Lower leg skin (tissue), 4 donors: ENCODE results near the gene PGAM5. TPM values are rescaled to one million over a fixed set of nuclear protein-coding genes. Genes with fewer than 3 reads are reported as not detected.
"Not testable (repeated sequence)": the region's sequence is repeated elsewhere in the genome, so short reads cannot be mapped to it uniquely, and the experiment has no call there.

Source experiments
- DNase-seq, 2 donors: peaks; one replicate each; pipeline ENCODE4 v3.0.0-alpha.2; 2019; ENCODE audit warnings: low spot score in 2 of 2
- H3K4me3 ChIP-seq: fragments of 200-600 bp; sonication (generic); 2 replicates; pipeline ENCODE4 v1.5.1; 2017; ENCODE audit warnings: mild to moderate bottlenecking, low read depth; ENCODE audit not compliant: poor library complexity, severe bottlenecking
- POLR2A ChIP-seq, 2 donors: fragments of 450-650 bp; IDR thresholded peaks; one replicate each; pipeline ENCODE4 v1.6.1; 2016 to 2017; ENCODE audit warnings: antibody characterized with exemption in 2 of 2, mild to moderate bottlenecking in 1 of 2, moderate library complexity in 1 of 2
- WGBS, 2 donors: methylation state at CpG; one replicate each; pipeline ENCODE4 v1.1.5; 2018; 5-methylcytosine and 5-hydroxymethylcytosine counted together
- intact Hi-C: fragments of 100-400 bp; cut with DNase I; formaldehyde crosslinking; loops from one replicate; pipeline ENCODE4 v1.15.0; 2023; ENCODE audit warnings: low total_unique reads
- total RNA-seq, 4 donors: library from RNA; depleted of rRNA; stranded (reverse); fragments of >200 nt; gene quantifications; one replicate each; pipeline ENCODE4 v1.1.0, GENCODE V29; 2016
- TF ChIP-seq, protein P1 (sequence below), 3 donors: fragments of 450-650 bp; IDR thresholded peaks; one replicate each; pipeline ENCODE4 v1.5.1; 2016; ENCODE audit warnings: antibody characterized with exemption in 3 of 3, mild to moderate bottlenecking in 3 of 3, moderate library complexity in 2 of 3

The PGAM5 gene
- total RNA-seq, 4 donors from 2014 or later, result 28.1 to 54.6 (median 32.8) TPM

DNA sequence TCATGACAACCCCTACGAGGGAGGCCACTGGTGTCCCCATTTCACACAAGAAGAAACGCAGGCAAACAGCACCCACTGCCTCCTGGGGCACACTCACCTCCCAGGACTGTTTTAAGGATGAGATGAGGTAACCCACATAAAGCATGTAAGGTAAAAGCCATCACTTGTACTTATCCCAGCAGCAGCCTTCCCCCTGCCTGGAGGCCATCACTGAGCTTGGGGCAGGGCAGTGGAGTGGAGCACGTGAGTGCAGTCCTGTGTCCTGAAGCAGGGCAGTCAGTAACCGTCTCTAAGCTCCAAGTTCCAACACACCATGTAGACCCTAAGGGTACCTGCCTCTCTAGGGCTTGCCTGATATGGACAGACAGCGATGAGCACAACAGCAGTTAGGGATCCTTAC, 25.2 kb upstream of the PGAM5 start:
- no peak for TF ChIP-seq POLR2A (IDR thresholded peaks at IDR 0.05)
- TF ChIP-seq, protein P1, sequence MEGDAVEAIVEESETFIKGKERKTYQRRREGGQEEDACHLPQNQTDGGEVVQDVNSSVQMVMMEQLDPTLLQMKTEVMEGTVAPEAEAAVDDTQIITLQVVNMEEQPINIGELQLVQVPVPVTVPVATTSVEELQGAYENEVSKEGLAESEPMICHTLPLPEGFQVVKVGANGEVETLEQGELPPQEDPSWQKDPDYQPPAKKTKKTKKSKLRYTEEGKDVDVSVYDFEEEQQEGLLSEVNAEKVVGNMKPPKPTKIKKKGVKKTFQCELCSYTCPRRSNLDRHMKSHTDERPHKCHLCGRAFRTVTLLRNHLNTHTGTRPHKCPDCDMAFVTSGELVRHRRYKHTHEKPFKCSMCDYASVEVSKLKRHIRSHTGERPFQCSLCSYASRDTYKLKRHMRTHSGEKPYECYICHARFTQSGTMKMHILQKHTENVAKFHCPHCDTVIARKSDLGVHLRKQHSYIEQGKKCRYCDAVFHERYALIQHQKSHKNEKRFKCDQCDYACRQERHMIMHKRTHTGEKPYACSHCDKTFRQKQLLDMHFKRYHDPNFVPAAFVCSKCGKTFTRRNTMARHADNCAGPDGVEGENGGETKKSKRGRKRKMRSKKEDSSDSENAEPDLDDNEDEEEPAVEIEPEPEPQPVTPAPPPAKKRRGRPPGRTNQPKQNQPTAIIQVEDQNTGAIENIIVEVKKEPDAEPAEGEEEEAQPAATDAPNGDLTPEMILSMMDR (IDR thresholded peaks at IDR 0.05), result no peak
- no peak overlapping the region for H3K4me3 ChIP-seq
- intact Hi-C loops, result no loop called here
- 62 to 66% methylated on average over 5 of the region's 5 CpGs for WGBS, 2 donors
- no peak for DNase-seq

DNA sequence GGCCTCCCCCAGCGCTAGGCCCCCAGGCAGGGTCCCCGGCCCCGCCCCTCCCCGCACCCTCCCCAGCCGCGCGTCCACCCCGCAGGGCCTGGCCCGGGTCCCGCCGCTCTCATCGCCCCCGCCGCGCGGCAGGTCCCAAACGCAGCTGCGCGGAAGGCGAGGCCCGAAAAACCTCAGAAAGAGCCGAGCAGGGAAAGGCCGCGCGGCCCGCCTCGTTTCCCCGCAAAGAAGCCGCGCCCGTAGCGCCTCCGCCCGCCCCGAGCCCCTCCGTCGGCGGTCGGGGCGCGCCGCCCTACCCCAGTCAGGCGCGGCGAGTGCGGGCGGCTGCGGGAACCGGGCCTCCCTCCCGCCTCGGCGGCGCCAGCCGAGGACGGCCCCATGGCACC, 23.8 kb upstream of the PGAM5 start:
- intact Hi-C loops, result no loop called here
- WGBS, 2 donors, result 1% methylated on average over 27 of the region's 55 CpGs; no CpG with 5 or more reads in 1 of the 2 donors
- H3K4me3 ChIP-seq, result peak overlapping the region; percentile 67
- TF ChIP-seq, protein P1 (IDR thresholded peaks at IDR 0.05), result no peak
- no peak for TF ChIP-seq POLR2A (IDR thresholded peaks at IDR 0.05)
- DNase-seq, result no peak

DNA sequence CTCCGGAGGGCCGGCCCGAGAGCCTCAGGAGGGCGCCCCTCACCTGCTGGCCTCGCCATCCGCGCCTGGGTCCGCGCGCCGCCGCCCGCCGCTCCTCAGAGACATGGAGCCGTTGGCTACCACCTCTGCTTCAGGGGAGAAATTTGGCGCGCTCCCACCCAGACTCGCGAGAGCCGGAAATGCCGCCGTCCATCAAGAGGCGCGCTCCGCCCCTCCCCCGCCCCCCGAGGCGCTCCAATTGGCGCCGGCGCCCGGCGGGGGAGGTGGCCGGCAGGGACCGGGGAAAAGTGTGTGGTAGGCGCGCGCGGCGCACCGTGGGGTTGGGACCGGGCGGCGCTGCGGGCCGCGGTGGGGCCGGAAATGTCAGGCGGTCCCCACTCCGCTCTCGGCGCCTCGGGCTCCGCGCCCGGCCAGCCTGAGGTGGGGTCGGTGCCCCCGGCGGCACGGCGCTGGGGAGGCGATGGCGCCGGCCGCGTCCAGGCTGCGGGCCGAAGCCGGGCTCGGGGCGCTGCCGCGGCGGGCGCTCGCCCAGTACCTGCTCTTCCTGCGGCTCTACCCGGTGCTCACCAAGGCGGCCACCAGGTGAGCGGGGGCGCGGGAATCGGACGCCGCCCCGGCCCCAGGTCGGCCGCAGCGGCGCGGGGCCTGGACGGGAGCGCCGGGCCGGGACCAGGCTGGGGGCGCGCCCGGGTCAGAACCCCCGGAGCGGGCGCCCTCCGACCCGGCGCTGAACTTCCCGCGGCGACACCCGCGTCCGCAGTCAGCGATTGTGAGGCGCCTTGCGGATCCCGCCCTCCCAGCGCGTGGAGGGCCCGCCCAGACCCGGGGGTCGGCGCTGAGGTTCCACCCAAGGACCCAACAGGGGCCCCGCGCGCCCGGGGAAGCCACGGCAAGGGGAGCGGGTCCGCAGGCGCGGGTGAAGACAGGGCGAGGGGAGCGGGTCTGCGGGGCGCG, 23.2 kb upstream of the PGAM5 start, which contains the start of the genes POLE and PXMP2:
Gene POLE (minus strand): TSS at position 132 of the 954 bp plus-strand sequence. CDS start 27 bp downstream, at position 105.
Gene PXMP2 (plus strand): TSS at position 377 of the 954 bp plus-strand sequence. CDS start 84 bp downstream, at position 461.
- 0% methylated on average over 42 to 46 of the region's 134 CpGs for WGBS, 2 donors
- peak within 1 kb of the TSS; percentile 67 for H3K4me3 ChIP-seq
- peak; percentile 91 to 99 for DNase-seq
- TF ChIP-seq POLR2A (IDR thresholded peaks at IDR 0.05), result no peak
- TF ChIP-seq, protein P1 (IDR thresholded peaks at IDR 0.05), result no peak
- intact Hi-C loops, result no loop called here

DNA sequence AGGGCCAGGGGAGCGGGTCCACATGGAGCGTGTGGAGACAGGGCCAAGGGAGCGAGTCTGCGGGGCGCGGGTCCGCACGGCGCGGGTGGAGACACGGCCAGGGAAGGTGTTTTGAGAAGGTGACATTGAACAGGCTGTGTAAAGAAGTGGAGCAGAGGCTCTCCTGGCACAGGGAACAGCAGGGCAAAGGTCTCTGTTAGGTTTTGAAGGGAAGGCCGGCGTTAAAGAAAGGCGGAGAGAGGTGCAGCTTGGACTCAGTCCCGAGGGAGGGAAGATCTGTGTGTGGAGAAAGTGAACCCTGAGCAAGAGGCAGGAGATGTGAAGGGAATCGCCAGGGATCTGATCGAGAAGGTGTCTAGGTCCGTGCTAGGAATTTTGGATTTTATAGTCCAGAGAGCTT, 21.4 kb upstream of the PGAM5 start:
- intact Hi-C loops, result no loop called here
- TF ChIP-seq POLR2A (IDR thresholded peaks at IDR 0.05), result no peak
- TF ChIP-seq, protein P1 (IDR thresholded peaks at IDR 0.05), result no peak
- WGBS, 2 donors, result 73 to 75% methylated on average over 18 of the region's 18 CpGs
- H3K4me3 ChIP-seq, result no peak overlapping the region
- DNase-seq, result no peak

DNA sequence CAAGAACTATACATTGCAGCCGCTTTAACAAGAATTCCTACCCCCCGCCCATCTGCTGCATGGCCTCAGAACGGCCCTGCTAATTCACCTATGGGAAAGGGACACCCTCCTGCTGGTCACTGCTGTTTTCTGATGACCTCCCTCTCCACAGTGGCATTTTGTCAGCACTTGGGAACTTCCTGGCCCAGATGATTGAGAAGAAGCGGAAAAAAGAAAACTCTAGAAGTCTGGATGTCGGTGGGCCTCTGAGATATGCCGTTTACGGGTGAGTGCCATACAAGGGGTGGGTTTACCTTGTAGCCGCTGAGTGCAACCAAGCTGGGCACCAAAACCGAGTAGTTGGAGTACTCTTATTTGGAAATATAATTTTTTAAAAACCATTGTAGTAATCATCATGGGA, 20.5 kb upstream of the PGAM5 start:
- no peak overlapping the region for H3K4me3 ChIP-seq
- intact Hi-C loops, result no loop called here
- 97% methylated on average over 9 of the region's 9 CpGs for WGBS, 2 donors
- TF ChIP-seq, protein P1 (IDR thresholded peaks at IDR 0.05), result no peak
- no peak for DNase-seq

DNA sequence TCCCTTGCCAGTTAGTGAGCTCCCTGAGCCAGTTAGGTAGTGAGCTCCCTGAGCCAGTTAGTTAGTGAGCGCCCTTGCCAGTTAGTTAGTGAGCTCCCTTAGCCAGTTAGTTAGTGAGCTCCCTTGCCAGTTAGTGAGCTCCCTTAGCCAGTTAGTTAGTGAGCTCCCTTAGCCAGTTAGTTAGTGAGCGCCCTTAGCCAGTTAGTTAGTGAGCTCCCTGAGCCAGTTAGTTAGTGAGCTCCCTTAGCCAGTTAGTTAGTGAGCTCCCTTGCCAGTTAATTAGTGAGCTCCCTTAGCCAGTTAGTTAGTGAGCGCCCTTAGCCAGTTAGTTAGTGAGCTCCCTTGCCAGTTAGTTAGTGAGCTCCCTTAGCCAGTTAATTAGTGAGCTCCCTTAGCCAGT, 18.6 kb upstream of the PGAM5 start:
- DNase-seq, intact Hi-C loops, H3K4me3 ChIP-seq: not testable (repeated sequence)
- WGBS, 2 donors, result 100% methylated on average over 2 to 3 of the region's 3 CpGs

DNA sequence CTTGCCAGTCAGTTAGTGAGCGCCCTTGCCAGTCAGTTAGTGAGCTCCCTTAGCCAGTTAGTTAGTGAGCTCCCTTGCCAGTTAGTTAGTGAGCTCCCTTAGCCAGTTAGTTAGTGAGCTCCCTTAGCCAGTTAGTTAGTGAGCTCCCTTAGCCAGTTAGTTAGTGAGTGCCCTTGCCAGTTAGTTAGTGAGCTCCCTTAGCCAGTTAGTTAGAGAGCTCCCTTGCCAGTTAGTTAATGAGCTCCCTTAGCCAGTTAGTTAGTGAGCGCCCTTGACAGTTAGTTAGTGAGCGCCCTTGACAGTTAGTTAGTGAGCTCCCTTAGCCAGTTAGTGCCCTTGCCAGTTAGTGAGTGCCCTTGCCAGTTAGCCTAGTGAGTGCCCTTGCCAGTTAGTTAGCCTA, 15.8 kb upstream of the PGAM5 start:
- H3K4me3 ChIP-seq, DNase-seq, intact Hi-C loops: not testable (repeated sequence)
- 95 to 96% methylated on average over 3 of the region's 3 CpGs for WGBS, 2 donors
